Measurements from ENCODE around the gene MUL1. TPM values are rescaled to one million over a fixed set of nuclear protein-coding genes. Genes with fewer than 3 reads are reported as not detected.

Gene MUL1
- total and polyA plus RNA-seq, 9 of the 15 experiments (the other 6 are each of a cell fraction or from before 2014, with no cell fraction given), result 10.4 to 32.9 (median 19.3) TPM

- H4K20me1 ChIP-seq (replicated peaks; ENCODE audit: control insufficient read depth, insufficient read depth, low read length), result no peaks in the 10 kb centered on the region; the same call in 1 of the 2 replicates
- no peaks in the 10 kb centered on the region for H3K79me2 ChIP-seq (ENCODE audit: control insufficient read depth, insufficient read depth, low read length)
- ChIA-PET POLR2A (interaction anchor here (0.6 to 1.2 kb wide), 2 partner anchors 9 to 58 kb away, joined by 3 to 4 read pairs; no protein-coding TSS in a partner anchor), CTCF (ENCODE audit: low intra/inter-chr PET ratio) (no interaction called here)
- in situ Hi-C loops (cut with MboI) (no loop called here), intact Hi-C loops (cut with micrococcal nuclease) (no loop called here)
- DNase-seq (ENCODE audit: extremely low read depth in 1 of 4, low spot score in 3 of 4) (no peak), FAIRE-seq (no peak), ATAC-seq (no peak)
- H2AFZ ChIP-seq (ENCODE audit: low read depth, low read length), result no peak overlapping the region
- no peak overlapping the region for H3K4me3 ChIP-seq
- no peak overlapping the region for H3K9ac ChIP-seq (ENCODE audit: insufficient read depth in 1 of 2, low read depth in 2 of 2, low read length in 2 of 2)
- H3K4me2 ChIP-seq (ENCODE audit: insufficient read depth, low read length), result no peak overlapping the region
- TF ChIP-seq ZNF121 (CRISPR knock-in tag; conservative IDR thresholded peaks at IDR 0.05) (peak; percentile 44), WHSC1 (IDR thresholded peaks at IDR 0.05; ENCODE audit: low read length) (no peak)
- no TSS peak for BruUV-seq (replicated peaks)
- H3K9me1 ChIP-seq (ENCODE audit: control insufficient read depth, insufficient read depth, low read length), result no peaks in the 10 kb centered on the region
- no peaks in the 10 kb centered on the region for H3K36me3 ChIP-seq (ENCODE audit: control insufficient read depth, insufficient read depth, low read length)
- H3K27me3 ChIP-seq (ENCODE audit: control insufficient read depth in 2 of 2, insufficient read depth in 2 of 2, low read length in 2 of 2), result peaks cover 3 to 42% of the 10 kb centered on the region in 2 experiments
- 25% methylated on average over 4 of the region's 4 CpGs for WGBS (ENCODE audit: insufficient coverage, low coverage, missing lambda C conversion rate)
- H3K4me1 ChIP-seq (replicated peaks in 1 of 2; ENCODE audit: control insufficient read depth in 2 of 2, insufficient read depth in 2 of 2, low read length in 2 of 2), result peaks cover 5 to 14% of the 10 kb centered on the region in 2 experiments; a peak in 4 of 5 replicates
- no peak overlapping the region for H3K27ac ChIP-seq (ENCODE audit: extremely low read depth, low read depth, low read length)
- H3K9me3 ChIP-seq (replicated peaks; ENCODE audit: control insufficient read depth, insufficient read depth, low read depth, low read length), result no peaks in the 10 kb centered on the region
Observed at GRCh38 chr1:20473894-20474293, 34.1 kb downstream of the MUL1 start.

- no peaks in the 10 kb centered on the region for H3K9me1 ChIP-seq (ENCODE audit: control insufficient read depth, insufficient read depth, low read length)
- FAIRE-seq (peak; percentile 88), DNase-seq (ENCODE audit: extremely low read depth in 1 of 4, low spot score in 3 of 4) (peak; percentile 85 to 94 (median 90)), ATAC-seq (peak; percentile 90)
- CTCF ChIA-PET (ENCODE audit: low intra/inter-chr PET ratio), result no interaction called here
- no peaks in the 10 kb centered on the region for H3K9me3 ChIP-seq (replicated peaks; ENCODE audit: control insufficient read depth, insufficient read depth, low read depth, low read length)
- peaks cover 0 to 42% of the 10 kb centered on the region in 2 experiments; a peak in 4 of 5 replicates for H3K27me3 ChIP-seq (ENCODE audit: control insufficient read depth in 2 of 2, insufficient read depth in 2 of 2, low read length in 2 of 2)
- POLR2A ChIA-PET, result interaction anchor here (0.5 to 1.2 kb wide), 4 partner anchors 10 to 188 kb away, joined by 3 to 4 read pairs (median 4); partner anchors contain the start of gene DDOST
- H2AFZ ChIP-seq (ENCODE audit: low read depth, low read length), result peak overlapping the region; percentile 87
- no peak overlapping the region for H3K4me3 ChIP-seq
- H3K27ac ChIP-seq (ENCODE audit: extremely low read depth, low read depth, low read length), result no peak overlapping the region
- H3K4me1 ChIP-seq (replicated peaks in 1 of 2; ENCODE audit: control insufficient read depth in 2 of 2, insufficient read depth in 2 of 2, low read length in 2 of 2), result peaks cover 5 to 14% of the 10 kb centered on the region in 2 experiments; a peak in 4 of 5 replicates
- in situ Hi-C loops (cut with MboI), result no loop called here
- H3K9ac ChIP-seq (ENCODE audit: insufficient read depth in 1 of 2, low read depth in 2 of 2, low read length in 2 of 2), result peak overlapping the region in 1 of 2 experiments; percentile 69; a peak in 1 of 4 replicates
- H3K4me2 ChIP-seq (ENCODE audit: insufficient read depth, low read length), result peak overlapping the region; percentile 77
- WGBS (ENCODE audit: insufficient coverage, low coverage, missing lambda C conversion rate), result 19% methylated on average over 28 of the region's 28 CpGs
- intact Hi-C loops (cut with micrococcal nuclease), result no loop called here
- no peaks in the 10 kb centered on the region for H3K79me2 ChIP-seq (ENCODE audit: control insufficient read depth, insufficient read depth, low read length)
- BruUV-seq (replicated peaks), result no TSS peak
- H4K20me1 ChIP-seq (replicated peaks; ENCODE audit: control insufficient read depth, insufficient read depth, low read length), result no peaks in the 10 kb centered on the region; the same call in 1 of the 2 replicates
- no peaks in the 10 kb centered on the region for H3K36me3 ChIP-seq (ENCODE audit: control insufficient read depth, insufficient read depth, low read length)
- 0 out of 2 replicates have a peak, but pooled peaks have one; percentile 57 for TF ChIP-seq OTX1 (CRISPR knock-in tag; IDR thresholded peaks at IDR 0.05)
- TF ChIP-seq YBX1 (IDR thresholded peaks at IDR 0.05), result no peak
- peak; percentile 32; the same call in 1 of the 2 replicates for TF ChIP-seq USF1 (CRISPR knock-in tag; IDR thresholded peaks at IDR 0.05)
- peak; percentile 76 for TF ChIP-seq TFAP4 (CRISPR knock-in tag; IDR thresholded peaks at IDR 0.05; ENCODE audit: borderline replicate concordance)
- peak; percentile 36; the same call in 1 of the 2 replicates for TF ChIP-seq SP1 (CRISPR knock-in tag; IDR thresholded peaks at IDR 0.05)
- TF ChIP-seq KDM1A (IDR thresholded peaks at IDR 0.05), result peak in 1 of 2 experiments; percentile 10; a peak in 1 of 4 replicates
- TF ChIP-seq BCOR (IDR thresholded peaks at IDR 0.05), result peak; percentile 57
- TF ChIP-seq ZBTB17 (CRISPR knock-in tag; IDR thresholded peaks at IDR 0.05), result no peak
- no peak for TF ChIP-seq ZNF586 (CRISPR knock-in tag; conservative IDR thresholded peaks at IDR 0.05)
- TF ChIP-seq ZBTB1 (CRISPR knock-in tag; IDR thresholded peaks at IDR 0.05; ENCODE audit: borderline replicate concordance, low read depth), result 0 out of 2 replicates have a peak, but pooled peaks have one; percentile 38
- TF ChIP-seq ZNF184 (CRISPR knock-in tag; IDR thresholded peaks at IDR 0.05), result no peak
Observed at GRCh38 chr1:20472860-20473711, 34.9 kb downstream of the MUL1 start.
